ENCODE results near the gene PRDM12. TPM values are rescaled to one million over a fixed set of nuclear protein-coding genes. Genes with fewer than 3 reads are reported as not detected.

Gene PRDM12
- polyA plus RNA-seq, 1 of the 3 experiments (the other 2 are of a cell fraction) = 0.08 TPM

GRCh38 chr9:130693426-130694191, 29.2 kb downstream of the PRDM12 start, which contains the start of gene EXOSC2 (continued):
- TF ChIP-seq REST (IDR thresholded peaks at IDR 0.05; ENCODE audit: low read depth, low read length) (peak; percentile 24; the same call in 1 of the 2 replicates), FOXJ3 (CRISPR knock-in tag; IDR thresholded peaks at IDR 0.05) (0 out of 2 replicates have a peak, but pooled peaks have one; percentile 6), EP300 (IDR thresholded peaks at IDR 0.05; ENCODE audit: borderline replicate concordance in 1 of 2, low read depth in 1 of 2, low read length in 1 of 2) (no peak), RXRA (IDR thresholded peaks at IDR 0.05; ENCODE audit: borderline replicate concordance, low read depth) (no peak), USF1 (IDR thresholded peaks at IDR 0.05; ENCODE audit: borderline replicate concordance, low read depth) (no peak), GATA2 (CRISPR knock-in tag; IDR thresholded peaks at IDR 0.05) (no peak; the same call in 1 of the 2 replicates), CHD2 (IDR thresholded peaks at IDR 0.05; ENCODE audit: low read length, partially characterized antibody) (peak; percentile 92), SIN3A (IDR thresholded peaks at IDR 0.05; ENCODE audit: borderline replicate concordance, low read depth, low read length) (peak; percentile 48; the same call in 1 of the 2 replicates), MXI1 (IDR thresholded peaks at IDR 0.05; ENCODE audit: low read depth, low read length) (peak; percentile 96), IRF3 (IDR thresholded peaks at IDR 0.05; ENCODE audit: low read depth, low read length) (no peak), MAX (IDR thresholded peaks at IDR 0.05; ENCODE audit: low read depth) (peak; percentile 96), YY1 (IDR thresholded peaks at IDR 0.05; ENCODE audit: low read depth) (peak; percentile 99), EZH2phosphoT487 (IDR thresholded peaks at IDR 0.05; ENCODE audit: borderline replicate concordance, low read depth) (no peak), POLR2AphosphoS5 (IDR thresholded peaks at IDR 0.05; ENCODE audit: low read depth, low read length) (peak; percentile 96)

All from SK-N-SH (cell line).